Activated T-cell treated with anti-CD3 and anti-CD28 coated beads for 4 hours (primary cell): ENCODE measurements around the gene TRIM7.
"Not testable (repeated sequence)": the region's sequence is repeated elsewhere in the genome, so short reads cannot be mapped to it uniquely, and the experiment has no call there.

Experiments
- DNase-seq: peaks from one replicate; pipeline ENCODE4 v3.0.0-alpha.2; 2020

TRIM7 gene

GRCh38 chr5:181191526-181192336 lies 13.3 kb downstream of the TRIM7 start:
- DNase-seq: peak; percentile 96

- peak; percentile 26 for DNase-seq
Measured at GRCh38 chr5:181190711-181191525, 14.1 kb downstream of the TRIM7 start.

- DNase-seq: peak; percentile 46
Measured at GRCh38 chr5:181189962-181190710, 14.9 kb downstream of the TRIM7 start.

- DNase-seq: peak; percentile 58
Measured at GRCh38 chr5:181189363-181189961, 15.5 kb downstream of the TRIM7 start.

GRCh38 chr5:181188700-181189362 lies 16.2 kb downstream of the TRIM7 start:
- peak; percentile 87 for DNase-seq

GRCh38 chr5:181187500-181188213 lies 17.3 kb downstream of the TRIM7 start:
- peak; percentile 36 for DNase-seq

GRCh38 chr5:181186986-181187499 lies 18.0 kb downstream of the TRIM7 start:
- DNase-seq: no peak

GRCh38 chr5:181186022-181186421 lies 19.0 kb downstream of the TRIM7 start:
- DNase-seq: no peak

- no peak for DNase-seq
Measured at GRCh38 chr5:181185560-181185959, 19.4 kb downstream of the TRIM7 start.

- DNase-seq: no peak
Measured at GRCh38 chr5:181184845-181185216, 20.2 kb downstream of the TRIM7 start.

GRCh38 chr5:181182651-181183050 lies 22.3 kb downstream of the TRIM7 start:
- no peak for DNase-seq

- no peak for DNase-seq
Measured at GRCh38 chr5:181181650-181182565, 23.1 kb downstream of the TRIM7 start.

GRCh38 chr5:181177559-181177958 lies 27.4 kb downstream of the TRIM7 start:
- not testable (repeated sequence) for DNase-seq

- no peak for DNase-seq
Measured at GRCh38 chr5:181176254-181176952, 28.6 kb downstream of the TRIM7 start.

- DNase-seq: peak; percentile 54
Measured at GRCh38 chr5:181173420-181174342, 31.3 kb downstream of the TRIM7 start.

- no peak for DNase-seq
Measured at GRCh38 chr5:181173027-181173419, 32.0 kb downstream of the TRIM7 start.

- DNase-seq: no peak
Measured at GRCh38 chr5:181171782-181172181, 33.2 kb downstream of the TRIM7 start.

GRCh38 chr5:181170996-181171395 lies 34.0 kb downstream of the TRIM7 start:
- DNase-seq: no peak
